HG03469 (cell line): ENCODE data around the gene MPDZ.

Source experiments
- ATAC-seq: cut with Tn5 transposase; IDR thresholded peaks from one replicate; pipeline ENCODE4 v1.9.1; 2021; ENCODE audit warnings: mild to moderate bottlenecking, moderate library complexity, moderate number of reproducible peaks; ENCODE audit not compliant: unreplicated experiment

MPDZ gene

DNA sequence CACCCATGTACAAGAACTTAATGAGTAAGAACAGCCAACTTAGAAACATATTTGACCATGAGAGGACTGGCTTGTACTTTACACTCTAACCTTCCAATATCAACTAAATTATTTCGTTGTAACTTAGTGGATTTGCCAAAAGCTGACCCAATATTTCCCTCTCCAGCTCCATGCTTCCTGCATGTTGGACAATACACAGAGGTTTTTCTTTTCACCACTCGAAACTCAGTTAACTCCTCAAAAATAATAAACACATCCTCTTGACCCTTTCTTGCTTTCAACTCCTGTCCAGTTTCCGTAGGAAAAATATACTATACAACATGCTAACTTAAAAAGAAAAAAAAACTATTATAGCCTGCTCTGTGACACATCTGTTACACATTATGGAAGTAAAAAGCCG lies 188.9 kb downstream of the MPDZ start:
- no peak for ATAC-seq

DNA sequence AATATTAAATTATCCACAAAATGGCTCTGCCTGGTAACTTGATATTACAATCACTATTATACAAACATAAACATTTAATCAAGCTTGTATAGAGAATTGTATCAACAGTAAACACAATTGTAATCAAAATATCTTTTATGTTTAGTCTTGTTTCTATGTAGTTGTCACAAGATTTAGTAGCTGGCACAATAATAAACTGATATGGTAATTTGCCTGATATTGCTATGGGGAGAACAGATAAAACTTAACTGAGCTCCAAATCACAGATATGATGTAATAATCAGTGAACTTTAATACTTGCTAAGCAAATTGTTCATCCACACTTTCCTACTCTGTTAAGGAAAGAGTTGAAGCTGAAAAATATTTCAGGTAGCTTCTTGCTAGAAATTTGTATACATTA lies 189.8 kb downstream of the MPDZ start:
- no peak for ATAC-seq

GRCh38 chr9:13088720-13089427 lies 190.6 kb downstream of the MPDZ start:
- no peak for ATAC-seq

DNA sequence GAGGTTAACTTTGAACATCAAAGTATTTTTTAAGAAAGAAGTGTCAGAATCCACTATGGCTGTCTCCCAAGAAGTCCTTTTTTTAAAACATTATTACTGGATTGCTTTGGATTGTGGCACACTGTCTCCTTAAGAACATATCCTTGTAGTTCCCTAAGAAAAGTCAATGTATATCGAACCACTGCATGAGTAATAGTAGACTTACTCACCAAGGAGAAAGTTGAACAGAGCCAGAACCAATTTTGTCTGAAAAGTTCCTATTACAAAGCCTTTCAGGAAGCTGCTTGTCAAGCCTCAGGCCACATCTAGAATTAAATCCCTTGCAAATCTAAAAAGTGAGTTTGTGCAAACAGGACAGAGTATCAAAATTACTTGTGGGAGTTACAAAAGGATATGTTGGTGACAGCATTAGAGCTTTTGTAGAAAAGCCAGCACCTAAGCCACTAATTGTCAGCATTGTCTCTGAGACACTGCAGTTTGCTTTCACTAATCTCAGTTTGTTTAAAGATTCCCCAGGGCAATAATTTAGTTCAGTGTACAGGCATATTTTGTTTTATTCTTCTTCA lies 195.4 kb downstream of the MPDZ start:
- ATAC-seq: no peak

- ATAC-seq: no peak
These were observed 196.1 kb downstream of the MPDZ start for GRCh38 chr9:13083366-13083765.

- ATAC-seq: no peak
These were observed 196.7 kb downstream of the MPDZ start for GRCh38 chr9:13082796-13083195.

DNA sequence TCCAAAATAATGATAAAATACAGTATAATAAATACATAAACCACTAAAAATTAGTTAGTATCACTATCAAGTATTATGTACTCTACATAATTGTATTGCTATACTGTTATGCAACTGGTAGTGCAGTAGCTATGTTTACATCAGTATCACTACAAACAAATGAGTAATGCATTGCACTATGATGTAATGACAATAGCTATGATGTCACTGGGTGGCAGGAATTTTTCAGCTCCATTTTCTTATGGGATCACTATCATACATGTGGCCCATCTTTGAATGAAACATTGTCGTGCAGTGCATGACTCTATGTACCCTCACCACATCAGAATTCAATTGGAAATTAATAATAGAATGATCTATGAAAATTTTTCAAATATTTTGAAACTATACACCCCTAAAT lies 201.3 kb downstream of the MPDZ start:
- no peak for ATAC-seq

- no peak for ATAC-seq
These were observed 202.9 kb downstream of the MPDZ start for GRCh38 chr9:13076616-13077015.

GRCh38 chr9:13071921-13072320 lies 207.6 kb downstream of the MPDZ start:
- ATAC-seq: no peak

GRCh38 chr9:13070612-13071595 lies 208.6 kb downstream of the MPDZ start:
- ATAC-seq: no peak

GRCh38 chr9:13069498-13069897 lies 210.0 kb downstream of the MPDZ start:
- no peak for ATAC-seq

GRCh38 chr9:13064676-13065075 lies 214.8 kb downstream of the MPDZ start:
- ATAC-seq: no peak

DNA sequence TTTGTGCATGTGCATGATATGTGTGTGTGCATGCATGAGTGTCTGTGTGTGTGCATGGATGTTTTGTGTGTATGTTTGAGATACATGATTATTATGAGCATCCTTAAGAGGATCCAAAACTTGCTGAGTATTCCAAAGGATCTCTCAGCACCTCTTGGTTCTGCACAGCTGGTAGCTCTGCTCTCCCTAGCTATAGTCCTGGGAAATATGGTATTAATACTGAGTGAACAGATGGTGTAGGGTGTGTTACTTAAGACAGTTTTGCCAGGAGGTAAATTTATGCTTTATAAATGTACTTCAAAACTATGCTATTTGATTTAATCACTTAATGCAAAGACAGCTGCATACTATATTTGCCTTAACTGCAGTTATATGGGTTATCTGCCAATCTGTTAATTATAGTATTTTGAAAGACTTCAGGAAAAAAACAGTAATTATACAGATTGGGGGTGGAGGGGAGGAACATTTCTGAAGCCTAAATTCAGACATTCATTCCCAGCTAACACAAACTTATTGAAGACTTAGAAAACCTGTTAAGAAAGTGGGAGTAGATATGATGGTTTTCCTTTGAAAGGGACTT lies 215.5 kb downstream of the MPDZ start:
- ATAC-seq: no peak

GRCh38 chr9:13061390-13061789 lies 218.1 kb downstream of the MPDZ start:
- ATAC-seq: no peak
